Measurements from ENCODE around the gene AIG1. TPM values are rescaled to one million over a fixed set of nuclear protein-coding genes. Genes with fewer than 3 reads are reported as not detected.

AIG1 gene
- polyA plus RNA-seq, 1 of the 3 experiments (the other 2 are of a cell fraction): 36.8 TPM

- TF ChIP-seq REST (IDR thresholded peaks at IDR 0.05; ENCODE audit: low read depth, low read length) (no peak), USF2 (IDR thresholded peaks at IDR 0.05; ENCODE audit: borderline replicate concordance, low read depth, low read length) (no peak), CHD2 (IDR thresholded peaks at IDR 0.05; ENCODE audit: low read length, partially characterized antibody) (no peak), JUND (IDR thresholded peaks at IDR 0.05) (peak; percentile 34), RAD21 (IDR thresholded peaks at IDR 0.05; ENCODE audit: low read length) (no peak), GATA2 (CRISPR knock-in tag; IDR thresholded peaks at IDR 0.05) (no peak), PBX3 (IDR thresholded peaks at IDR 0.05) (peak; percentile 37; the same call in 1 of the 2 replicates), FOSL2 (IDR thresholded peaks at IDR 0.05; ENCODE audit: borderline replicate concordance, low read depth) (peak; percentile 56; the same call in 1 of the 2 replicates)
These were observed 881 bp upstream of the AIG1 start (continued) for GRCh38 chr6:143059663-143060353.

- Histone ChIP-seq H3K9me2 (no peaks in the 10 kb centered on the region), H3K4me2 (peak overlapping the region; percentile 80), H2AFZ (ENCODE audit: low read depth) (peak overlapping the region; percentile 91), H4K20me1 (ENCODE audit: insufficient read depth) (no peaks in the 10 kb centered on the region), H3K9ac (peak overlapping the region; percentile 87), H3K4me3 (ENCODE audit: low read depth in 2 of 2, low read length in 1 of 2) (peak overlapping the region; percentile 74 to 90), H3K9me3 (no peaks in the 10 kb centered on the region), H3F3A (replicated peaks; ENCODE audit: insufficient read depth) (peaks cover 20% of the 10 kb centered on the region), H3K27me3 (ENCODE audit: insufficient read depth) (no peaks in the 10 kb centered on the region), H3K79me2 (ENCODE audit: insufficient read depth) (peaks cover 4% of the 10 kb centered on the region; the same call in 1 of the 2 replicates), H3K4me1 (ENCODE audit: control insufficient read depth in 1 of 2, insufficient read depth in 2 of 2, low read depth in 1 of 2, low read length in 1 of 2) (peaks cover 0 to 12% of the 10 kb centered on the region in 2 experiments; a peak in 2 of 4 replicates), H3K36me3 (replicated peaks in 1 of 2; ENCODE audit: control insufficient read depth in 1 of 2, insufficient read depth in 2 of 2, low read length in 1 of 2) (peaks cover 0 to 1% of the 10 kb centered on the region in 2 experiments), H3K27ac (ENCODE audit: low read depth in 2 of 2, low read length in 1 of 2) (peak overlapping the region; percentile 78 to 86)
- ChIA-PET CTCF (interaction anchor here (1.2 to 1.6 kb wide), 3 partner anchors 45 to 368 kb away, joined by 3 to 4 read pairs (median 4); no protein-coding TSS in a partner anchor), POLR2A (interaction anchor here (0.6 to 1.7 kb wide), 2 partner anchors 114 to 343 kb away, joined by 3 to 9 read pairs; no protein-coding TSS in a partner anchor)
- 2% methylated on average over 10 of the region's 52 CpGs for WGBS (ENCODE audit: low lambda C conversion rate)
- peak; percentile 88 for DNase-seq
- no peak for TF ChIP-seq USF2 (IDR thresholded peaks at IDR 0.05; ENCODE audit: borderline replicate concordance, low read depth, low read length)
- TF ChIP-seq TCF12 (IDR thresholded peaks at IDR 0.05): no peak
- TF ChIP-seq FOXM1 (IDR thresholded peaks at IDR 0.05; ENCODE audit: low read depth): no peak
- TF ChIP-seq REST (IDR thresholded peaks at IDR 0.05; ENCODE audit: low read depth, low read length): no peak
- TF ChIP-seq MAX (IDR thresholded peaks at IDR 0.05; ENCODE audit: low read depth): peak; percentile 52
- no peak for TF ChIP-seq FOSL2 (IDR thresholded peaks at IDR 0.05; ENCODE audit: borderline replicate concordance, low read depth)
- TF ChIP-seq TAF1 (IDR thresholded peaks at IDR 0.05; ENCODE audit: borderline replicate concordance, low read depth, low read length): no peak
- peak; percentile 11; the same call in 1 of the 2 replicates for TF ChIP-seq GATA2 (CRISPR knock-in tag; IDR thresholded peaks at IDR 0.05)
- no peak for TF ChIP-seq USF1 (IDR thresholded peaks at IDR 0.05; ENCODE audit: borderline replicate concordance, low read depth)
- TF ChIP-seq IRF3 (IDR thresholded peaks at IDR 0.05; ENCODE audit: low read depth, low read length): no peak
These were observed 309 bp upstream of the AIG1 start for GRCh38 chr6:143060354-143060805.
